Measurements from ENCODE around the gene INHBA. TPM values are rescaled to one million over a fixed set of nuclear protein-coding genes. Genes with fewer than 3 reads are reported as not detected.

INHBA gene
- total RNA-seq, 1 experiment from 2014 or later, result 55.3 TPM

GRCh38 chr7:41709621-41710020 lies 6.7 kb upstream of the INHBA start:
- Histone ChIP-seq H3K79me2 (ENCODE audit: low read length) (peaks cover 30% of the 10 kb centered on the region), H3K9me3 (ENCODE audit: low read length) (no peaks in the 10 kb centered on the region), H3K4me2 (ENCODE audit: low read length) (no peak overlapping the region), H3K4me1 (ENCODE audit: insufficient read depth, low read length) (peaks cover 59% of the 10 kb centered on the region), H3K9me2 (replicated peaks; ENCODE audit: low read length) (no peaks in the 10 kb centered on the region), H3K9ac (ENCODE audit: low read length) (peak overlapping the region; percentile 68), H4K20me1 (ENCODE audit: low read length) (no peaks in the 10 kb centered on the region), H3K36me3 (ENCODE audit: low read depth, low read length) (no peaks in the 10 kb centered on the region), H3K4me3 (ENCODE audit: low read length) (no peak overlapping the region), H2AFZ (ENCODE audit: low read length) (no peak overlapping the region), H3F3A (ENCODE audit: low read length, unreplicated experiment) (no peaks in the 10 kb centered on the region), H3K27ac (ENCODE audit: low read length) (peak overlapping the region; percentile 89), H3K27me3 (ENCODE audit: low read length) (no peaks in the 10 kb centered on the region)
- no TSS peak for BruUV-seq (replicated peaks)
- ATAC-seq (no peak), DNase-seq (peak; percentile 77)
- TF ChIP-seq CTCF (conservative IDR thresholded peaks at IDR 0.05; ENCODE audit: low read depth, low read length) (no peak), EZH2 (IDR thresholded peaks at IDR 0.05; ENCODE audit: low read length, unreplicated experiment) (no peak), EZH2phosphoT487 (IDR thresholded peaks at IDR 0.05; ENCODE audit: borderline replicate concordance, low read length) (no peak)
- intact Hi-C loops (cut with micrococcal nuclease), result loop anchor here (5.0 to 10.0 kb wide), 3 partner anchors 877 to 1475 kb away; no protein-coding TSS in a partner anchor
- CTCF ChIA-PET, result no interaction called here
- POLR2A ChIA-PET (ENCODE audit: unreplicated experiment), result interaction anchor here (0.5 to 0.6 kb wide), 3 partner anchors 10 to 973 kb away, joined by 3 to 4 read pairs (median 3); no protein-coding TSS in a partner anchor

- ATAC-seq (no peak), DNase-seq (no peak)
- TF ChIP-seq EZH2 (IDR thresholded peaks at IDR 0.05; ENCODE audit: low read length, unreplicated experiment) (no peak), CTCF (conservative IDR thresholded peaks at IDR 0.05; ENCODE audit: low read depth, low read length) (no peak), EZH2phosphoT487 (IDR thresholded peaks at IDR 0.05; ENCODE audit: borderline replicate concordance, low read length) (no peak)
- no peaks in the 10 kb centered on the region for H3F3A ChIP-seq (ENCODE audit: low read length, unreplicated experiment)
- H3K9me3 ChIP-seq (ENCODE audit: low read length), result no peaks in the 10 kb centered on the region
- peak overlapping the region; percentile 79 for H3K27ac ChIP-seq (ENCODE audit: low read length)
- CTCF ChIA-PET, result no interaction called here
- H3K4me2 ChIP-seq (ENCODE audit: low read length), result no peak overlapping the region
- H3K4me1 ChIP-seq (ENCODE audit: insufficient read depth, low read length), result peaks cover 67% of the 10 kb centered on the region
- no peak overlapping the region for H3K4me3 ChIP-seq (ENCODE audit: low read length)
- peaks cover 39% of the 10 kb centered on the region for H3K79me2 ChIP-seq (ENCODE audit: low read length)
- H3K9ac ChIP-seq (ENCODE audit: low read length), result peak overlapping the region; percentile 61
- no peaks in the 10 kb centered on the region for H3K27me3 ChIP-seq (ENCODE audit: low read length)
- BruUV-seq (replicated peaks), result no TSS peak
- POLR2A ChIA-PET (ENCODE audit: unreplicated experiment), result interaction anchor here (0.6 kb wide), 1 partner anchor 22 kb away, joined by 7 read pairs; no protein-coding TSS in a partner anchor
- H2AFZ ChIP-seq (ENCODE audit: low read length), result no peak overlapping the region
- H4K20me1 ChIP-seq (ENCODE audit: low read length), result no peaks in the 10 kb centered on the region
- no peaks in the 10 kb centered on the region for H3K36me3 ChIP-seq (ENCODE audit: low read depth, low read length)
- H3K9me2 ChIP-seq (replicated peaks; ENCODE audit: low read length), result no peaks in the 10 kb centered on the region
- intact Hi-C loops (cut with micrococcal nuclease), result loop anchor here (5.0 to 10.0 kb wide), 3 partner anchors 876 to 1474 kb away; no protein-coding TSS in a partner anchor
These were observed 5.9 kb upstream of the INHBA start for GRCh38 chr7:41708581-41709358.
